ENCODE data around the gene EDEM2.

DNA sequence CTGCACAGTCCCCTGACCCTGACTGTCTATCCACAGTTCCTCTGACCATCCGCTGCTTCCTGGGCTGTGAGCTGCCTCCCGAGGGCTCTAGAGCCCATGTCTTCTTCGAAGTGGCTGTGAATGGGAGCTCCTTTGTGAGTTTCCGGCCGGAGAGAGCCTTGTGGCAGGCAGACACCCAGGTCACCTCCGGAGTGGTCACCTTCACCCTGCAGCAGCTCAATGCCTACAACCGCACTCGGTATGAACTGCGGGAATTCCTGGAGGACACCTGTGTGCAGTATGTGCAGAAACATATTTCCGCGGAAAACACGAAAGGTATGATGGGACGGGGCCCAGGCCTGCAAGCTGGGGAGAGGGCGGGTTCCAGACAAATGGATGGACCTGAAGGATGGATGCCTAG is 29.0 kb upstream of the EDEM2 start:
- TF ChIP-seq, protein P1, sequence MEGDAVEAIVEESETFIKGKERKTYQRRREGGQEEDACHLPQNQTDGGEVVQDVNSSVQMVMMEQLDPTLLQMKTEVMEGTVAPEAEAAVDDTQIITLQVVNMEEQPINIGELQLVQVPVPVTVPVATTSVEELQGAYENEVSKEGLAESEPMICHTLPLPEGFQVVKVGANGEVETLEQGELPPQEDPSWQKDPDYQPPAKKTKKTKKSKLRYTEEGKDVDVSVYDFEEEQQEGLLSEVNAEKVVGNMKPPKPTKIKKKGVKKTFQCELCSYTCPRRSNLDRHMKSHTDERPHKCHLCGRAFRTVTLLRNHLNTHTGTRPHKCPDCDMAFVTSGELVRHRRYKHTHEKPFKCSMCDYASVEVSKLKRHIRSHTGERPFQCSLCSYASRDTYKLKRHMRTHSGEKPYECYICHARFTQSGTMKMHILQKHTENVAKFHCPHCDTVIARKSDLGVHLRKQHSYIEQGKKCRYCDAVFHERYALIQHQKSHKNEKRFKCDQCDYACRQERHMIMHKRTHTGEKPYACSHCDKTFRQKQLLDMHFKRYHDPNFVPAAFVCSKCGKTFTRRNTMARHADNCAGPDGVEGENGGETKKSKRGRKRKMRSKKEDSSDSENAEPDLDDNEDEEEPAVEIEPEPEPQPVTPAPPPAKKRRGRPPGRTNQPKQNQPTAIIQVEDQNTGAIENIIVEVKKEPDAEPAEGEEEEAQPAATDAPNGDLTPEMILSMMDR (IDR thresholded peaks at IDR 0.05; ENCODE audit: borderline replicate concordance, extremely low read depth, low read length, poor library complexity, severe bottlenecking), result no peak
- TF ChIP-seq EZH2 (IDR thresholded peaks at IDR 0.05; ENCODE audit: borderline replicate concordance, low read depth, low read length, severe bottlenecking), result no peak
